T-cell (primary cell): ENCODE results near the gene NAV2. TPM values are rescaled to one million over a fixed set of nuclear protein-coding genes. Genes with fewer than 3 reads are reported as not detected.
A peak's percentile ranks its signal among the peaks of the same experiment; 100 is the strongest.

Experiments used
- ATAC-seq, 4 experiments: fragments of 200-7000 bp in 3 of 4; fragments of 150-1000 bp in 1 of 4; cut with Tn5 transposase; replicated peaks in 1 of 4; 1 replicate in 3 of 4; 2 replicates in 1 of 4; pipeline ENCODE4 v1.10.0; 2021; ENCODE audit warnings: moderate library complexity in 3 of 4, mild to moderate bottlenecking in 2 of 4, moderate number of reproducible peaks in 1 of 4
- CTCF ChIA-PET, 2 donors: fragments of 300-600 bp; sonication (Branson Sonifier 250); formaldehyde crosslinking; loops; one replicate each; lab custom pipeline; 2022; ENCODE audit warnings: antibody characterized with exemption in 2 of 2; lab: Charles Lee
- POLR2A ChIA-PET, 2 donors: fragments of 300-600 bp; sonication (Branson Sonifier 250); formaldehyde crosslinking; loops; one replicate each; lab custom pipeline; 2022; ENCODE audit warnings: antibody characterized with exemption in 2 of 2; lab: Charles Lee
- DNase-seq, 35 experiments: peaks; one replicate each; pipeline versions ENCODE4 v3.0.0 to v3.0.0-alpha.2; 2013 to 2023
- H3K27ac ChIP-seq: one replicate; pipeline ENCODE4 v1.5.1; 2013; ENCODE audit warnings: low read length
- H3K27me3 ChIP-seq, 2 experiments: replicated peaks in 1 of 2; 1 replicate in 1 of 2; 2 replicates in 1 of 2; pipeline versions ENCODE4 v1.6.1 to v1.7.0; 2013; ENCODE audit warnings: low read length in 1 of 2, mixed read lengths in 1 of 2; ENCODE audit not compliant: control insufficient read depth in 2 of 2, insufficient read depth in 2 of 2; ENCODE audit errors: extremely low read depth in 1 of 2
- H3K36me3 ChIP-seq, 2 donors: 1 replicate in 1 of 2; 2 replicates in 1 of 2; pipeline versions ENCODE4 v1.6.1 to v1.7.0; 2013; ENCODE audit warnings: low read length in 1 of 2; ENCODE audit not compliant: control insufficient read depth in 2 of 2, insufficient read depth in 1 of 2; ENCODE audit errors: extremely low read depth in 1 of 2
- H3K4me1 ChIP-seq, 2 experiments: 1 replicate in 1 of 2; 2 replicates in 1 of 2; pipeline versions ENCODE4 v1.6.1 to v1.7.0; 2013; ENCODE audit warnings: low read length in 2 of 2, mixed read lengths in 1 of 2; ENCODE audit not compliant: insufficient read depth in 2 of 2, control insufficient read depth in 1 of 2; ENCODE audit errors: extremely low read depth in 1 of 2
- H3K4me3 ChIP-seq, 2 donors: 1 replicate in 1 of 2; 2 replicates in 1 of 2; pipeline versions ENCODE4 v1.5.1 to v1.7.0; 2013; ENCODE audit warnings: mild to moderate bottlenecking in 2 of 2, low read length in 1 of 2, moderate library complexity in 1 of 2; ENCODE audit not compliant: control insufficient read depth in 1 of 2; ENCODE audit errors: extremely low read depth in 1 of 2
- H3K9me3 ChIP-seq: 2 replicates; pipeline ENCODE4 v1.7.0; 2013
- H3K27ac Mint-ChIP-seq, 2 donors: one replicate each; pipeline ENCODE4 v1.8.0; 2020 to 2021; ENCODE audit warnings: mild to moderate bottlenecking in 2 of 2, mixed read lengths in 2 of 2
- H3K27me3 Mint-ChIP-seq, 2 donors: one replicate each; pipeline ENCODE4 v1.8.0; 2021 to 2022; ENCODE audit warnings: mixed read lengths in 2 of 2
- H3K36me3 Mint-ChIP-seq: one replicate; pipeline ENCODE4 v1.8.0; 2021; ENCODE audit warnings: mixed read lengths
- H3K4me1 Mint-ChIP-seq, 3 donors: one replicate each; pipeline ENCODE4 v1.8.0; 2020 to 2022; ENCODE audit warnings: mixed read lengths in 3 of 3, mild to moderate bottlenecking in 1 of 3
- H3K4me3 Mint-ChIP-seq, 3 donors: one replicate each; pipeline ENCODE4 v1.8.0; 2020 to 2022; ENCODE audit warnings: mild to moderate bottlenecking in 3 of 3, mixed read lengths in 3 of 3, moderate library complexity in 3 of 3
- H3K9me3 Mint-ChIP-seq, 3 donors: one replicate each; pipeline ENCODE4 v1.8.0; 2020 to 2022; ENCODE audit warnings: mixed read lengths in 3 of 3
- WGBS: methylation state at CpG from one replicate; pipeline ENCODE4 v1.1.5; 2013; ENCODE audit warnings: missing lambda C conversion rate; ENCODE audit not compliant: insufficient coverage; 5-methylcytosine and 5-hydroxymethylcytosine counted together
- total RNA-seq, 35 experiments: library from RNA in 6 of 35; stranded (reverse) in 6 of 35; fragments of 120-200 nt in 1 of 35; gene quantifications; one replicate each; pipeline versions ENCODE4 v1.2.1 to v1.2.4 and lab custom pipeline; 2013 to 2026

NAV2 gene
- total RNA-seq, 5 donors from 2014 or later (not counting 1 experiment from before 2014, with no cell fraction given): 0.55 to 3.0 (median 1.8) TPM

DNA sequence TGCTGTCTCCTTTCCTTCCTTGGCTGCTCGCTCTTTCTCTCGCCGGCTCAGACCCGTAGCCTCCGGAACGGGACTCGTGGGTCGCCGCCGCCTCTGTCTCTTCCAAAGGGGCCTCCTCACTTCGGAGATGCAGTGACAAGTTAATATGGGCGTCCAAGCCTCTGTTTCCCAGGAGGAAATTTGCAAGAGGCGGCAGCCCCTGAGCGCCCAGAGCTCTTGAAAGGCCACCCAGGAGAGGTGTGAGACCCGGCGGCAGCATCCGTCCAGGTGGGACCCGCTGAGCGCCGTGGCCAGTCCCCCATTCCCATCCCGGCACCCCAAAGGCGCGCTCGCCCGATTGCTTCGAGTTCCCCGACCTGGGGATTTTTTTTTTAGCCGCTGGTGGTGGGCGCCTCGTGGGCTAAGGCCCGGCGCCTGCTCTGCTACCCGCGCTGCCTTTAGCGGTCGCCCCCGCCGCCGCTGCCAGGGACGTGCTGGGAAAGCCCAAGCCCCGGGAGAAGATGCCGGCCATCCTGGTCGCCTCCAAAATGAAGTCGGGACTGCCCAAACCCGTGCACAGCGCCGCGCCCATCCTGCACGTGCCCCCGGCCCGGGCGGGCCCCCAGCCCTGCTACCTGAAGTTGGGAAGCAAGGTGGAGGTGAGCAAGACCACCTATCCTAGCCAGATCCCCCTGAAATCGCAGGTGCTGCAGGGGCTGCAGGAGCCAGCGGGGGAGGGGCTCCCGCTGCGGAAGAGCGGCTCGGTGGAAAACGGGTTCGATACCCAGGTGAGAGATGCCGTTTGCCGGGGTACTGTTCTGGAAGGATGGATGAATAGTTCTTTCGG lies 772 bp downstream of the NAV2 start:
- peaks cover 5 to 42% of the 10 kb centered on the region in 2 experiments for H3K27me3 ChIP-seq
- H3K4me3 ChIP-seq: peak overlapping the region; percentile 60 to 71
- DNase-seq: no peak
- no peaks in the 10 kb centered on the region for H3K36me3 ChIP-seq
- peaks cover 3 to 29% of the 10 kb centered on the region in 2 experiments for H3K4me1 ChIP-seq
- peak in 3 of 4 experiments; percentile 24 to 37 (median 29) for ATAC-seq
- WGBS: 3% methylated on average over 59 of the region's 63 CpGs
- H3K9me3 Mint-ChIP-seq: no peaks in the 10 kb centered on the region
- H3K27ac ChIP-seq: no peak overlapping the region
- H3K27me3 Mint-ChIP-seq: peaks cover 33 to 34% of the 10 kb centered on the region in 2 donors
- H3K36me3 Mint-ChIP-seq: no peaks in the 10 kb centered on the region
- H3K4me1 Mint-ChIP-seq: peaks cover 22 to 27% (median 25%) of the 10 kb centered on the region in 3 donors
- ChIA-PET POLR2A (interaction anchor here in 1 of 2 donors (0.7 kb wide), 1 partner anchor 154 kb away, joined by 3 read pairs; no protein-coding TSS in a partner anchor), CTCF (no interaction called here)
- H3K4me3 Mint-ChIP-seq: peak overlapping the region; percentile 84 to 94 (median 88)
- no peak overlapping the region for H3K27ac Mint-ChIP-seq
- no peaks in the 10 kb centered on the region for H3K9me3 ChIP-seq

DNA sequence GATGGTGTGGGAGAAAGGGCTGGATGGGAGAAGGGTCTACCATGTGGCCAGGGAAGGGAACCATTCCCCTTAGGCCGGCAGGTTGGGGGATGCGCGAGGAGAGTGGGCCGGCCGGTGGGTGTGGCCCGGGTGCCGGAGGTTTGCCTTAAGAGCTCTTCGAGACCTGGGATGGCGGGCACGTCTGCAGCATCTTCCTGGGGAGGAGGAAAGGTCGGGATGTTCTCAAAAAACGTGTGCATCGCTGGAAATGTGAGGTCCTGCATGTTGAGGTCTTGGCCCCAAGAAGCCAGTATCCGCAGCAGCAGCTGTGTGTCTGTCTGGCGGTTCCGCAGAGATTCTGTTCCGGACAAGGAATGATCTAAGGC lies 1.4 kb downstream of the NAV2 start:
- peaks cover 22 to 27% (median 25%) of the 10 kb centered on the region in 3 donors for H3K4me1 Mint-ChIP-seq
- ChIA-PET CTCF (no interaction called here), POLR2A (interaction anchor here in 1 of 2 donors (0.7 kb wide), 1 partner anchor 155 kb away, joined by 3 read pairs; no protein-coding TSS in a partner anchor)
- peak overlapping the region; percentile 84 to 94 (median 88) for H3K4me3 Mint-ChIP-seq
- H3K9me3 ChIP-seq: no peaks in the 10 kb centered on the region
- WGBS: 5% methylated on average over 17 of the region's 17 CpGs
- H3K9me3 Mint-ChIP-seq: no peaks in the 10 kb centered on the region
- peak in 2 of 35 experiments; percentile 15 for DNase-seq
- H3K36me3 ChIP-seq: no peaks in the 10 kb centered on the region
- H3K27me3 ChIP-seq: peaks cover 5 to 42% of the 10 kb centered on the region in 2 experiments
- peak overlapping the region; percentile 60 to 71 for H3K4me3 ChIP-seq
- no peak overlapping the region for H3K27ac ChIP-seq
- ATAC-seq: no peak
- no peaks in the 10 kb centered on the region for H3K36me3 Mint-ChIP-seq
- H3K27me3 Mint-ChIP-seq: peaks cover 33 to 34% of the 10 kb centered on the region in 2 donors
- H3K4me1 ChIP-seq: peaks cover 3 to 29% of the 10 kb centered on the region in 2 experiments
- H3K27ac Mint-ChIP-seq: no peak overlapping the region

DNA sequence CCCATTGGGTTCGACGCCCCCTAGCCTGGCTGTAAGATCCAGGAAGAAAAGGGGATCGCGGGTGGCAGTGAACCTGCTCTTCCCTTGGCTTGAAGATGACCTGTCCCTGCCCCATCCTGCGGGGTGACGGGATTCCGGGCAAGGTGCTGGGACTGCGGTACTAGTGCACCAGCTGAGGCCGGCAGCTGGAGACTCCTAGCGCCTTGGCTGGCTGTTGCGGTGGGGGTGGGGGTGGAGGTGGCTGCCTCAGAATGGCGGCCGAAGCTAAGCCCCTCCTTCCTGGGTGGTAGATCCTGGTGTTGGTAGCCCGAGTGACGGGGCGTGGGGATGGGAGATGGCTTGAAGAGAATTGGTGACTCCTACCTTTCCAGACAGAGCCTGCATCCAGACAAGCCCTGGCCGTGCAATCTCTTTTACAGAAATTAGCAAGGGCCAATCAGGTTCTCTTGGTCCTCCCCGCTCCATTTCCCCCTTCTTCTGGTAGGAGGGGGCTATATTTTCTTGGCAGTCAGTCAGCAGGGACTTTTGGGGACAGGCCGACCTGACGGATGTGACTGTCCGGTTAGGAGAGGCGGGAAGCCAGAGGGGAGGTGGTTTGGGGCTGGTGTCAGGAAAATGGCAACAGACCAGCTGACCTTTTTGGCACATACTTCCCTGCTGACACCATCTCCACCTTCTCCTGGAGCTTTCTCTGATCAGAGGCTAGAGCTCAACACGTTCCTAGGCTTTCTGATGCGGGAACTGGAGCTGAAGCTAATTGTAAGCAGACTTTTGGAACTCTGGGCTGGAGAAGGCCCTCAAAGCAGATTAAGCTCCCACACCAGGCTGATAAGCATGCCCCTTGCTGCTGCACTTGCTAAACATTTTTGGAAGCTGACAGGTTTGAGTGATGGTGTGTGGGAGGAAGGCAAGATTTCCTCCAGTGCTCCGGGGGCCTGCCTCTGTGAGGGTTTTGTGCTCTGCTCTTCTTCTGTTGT lies 2.0 kb downstream of the NAV2 start:
- H3K4me1 ChIP-seq: peaks cover 3 to 29% of the 10 kb centered on the region in 2 experiments
- Mint-ChIP-seq H3K27ac (no peak overlapping the region), H3K27me3 (peaks cover 33 to 38% of the 10 kb centered on the region in 2 donors), H3K4me1 (peaks cover 22 to 27% (median 25%) of the 10 kb centered on the region in 3 donors), H3K36me3 (no peaks in the 10 kb centered on the region), H3K9me3 (no peaks in the 10 kb centered on the region), H3K4me3 (peak overlapping the region; percentile 84 to 94 (median 88))
- H3K27me3 ChIP-seq: peaks cover 5 to 42% of the 10 kb centered on the region in 2 experiments
- ATAC-seq (no peak), DNase-seq (peak in 1 of 35 experiments; percentile 6)
- H3K9me3 ChIP-seq: no peaks in the 10 kb centered on the region
- peak overlapping the region; percentile 60 to 71 for H3K4me3 ChIP-seq
- WGBS: 16% methylated on average over 10 of the region's 25 CpGs
- no peak overlapping the region for H3K27ac ChIP-seq
- ChIA-PET POLR2A (interaction anchor here in 1 of 2 donors (0.7 kb wide), 1 partner anchor 155 kb away, joined by 3 read pairs; no protein-coding TSS in a partner anchor), CTCF (interaction anchor here in 1 of 2 donors (0.6 kb wide), 1 partner anchor 143 kb away, joined by 3 read pairs; no protein-coding TSS in a partner anchor)
- H3K36me3 ChIP-seq: no peaks in the 10 kb centered on the region

DNA sequence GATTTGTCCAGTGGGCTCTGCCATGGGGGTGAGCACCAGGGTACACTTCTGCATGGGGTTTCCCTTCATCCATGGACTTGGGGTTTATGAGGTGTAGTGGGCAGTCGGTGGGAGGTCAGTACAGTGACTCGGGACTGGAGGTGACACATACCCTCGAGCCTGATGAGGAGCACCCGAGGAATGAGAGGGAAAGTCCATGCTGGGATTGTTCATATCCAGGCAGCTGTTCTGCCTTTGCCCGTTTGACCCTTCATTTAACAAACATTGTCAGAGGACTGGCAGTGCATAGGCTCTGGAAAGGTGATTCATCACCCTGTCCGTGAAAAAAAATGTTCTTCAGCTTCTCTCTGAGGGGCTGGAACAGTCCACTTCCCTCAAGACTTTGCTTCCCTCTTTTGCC lies 2.7 kb downstream of the NAV2 start:
- no peak for DNase-seq
- peaks cover 3 to 29% of the 10 kb centered on the region in 2 experiments for H3K4me1 ChIP-seq
- peak overlapping the region in 2 of 3 donors; percentile 35 to 94 for H3K4me3 Mint-ChIP-seq
- peaks cover 5 to 42% of the 10 kb centered on the region in 2 experiments for H3K27me3 ChIP-seq
- H3K4me3 ChIP-seq: no peak overlapping the region
- peaks cover 33 to 38% of the 10 kb centered on the region in 2 donors for H3K27me3 Mint-ChIP-seq
- H3K36me3 ChIP-seq: no peaks in the 10 kb centered on the region
- ChIA-PET POLR2A (no interaction called here), CTCF (no interaction called here)
- no peak overlapping the region for H3K27ac ChIP-seq
- 55% methylated on average over 5 of the region's 6 CpGs for WGBS
- no peaks in the 10 kb centered on the region for H3K9me3 ChIP-seq
- H3K36me3 Mint-ChIP-seq: no peaks in the 10 kb centered on the region
- no peaks in the 10 kb centered on the region for H3K9me3 Mint-ChIP-seq
- H3K27ac Mint-ChIP-seq: no peak overlapping the region
- peaks cover 22 to 27% (median 25%) of the 10 kb centered on the region in 3 donors for H3K4me1 Mint-ChIP-seq
- ATAC-seq: no peak

DNA sequence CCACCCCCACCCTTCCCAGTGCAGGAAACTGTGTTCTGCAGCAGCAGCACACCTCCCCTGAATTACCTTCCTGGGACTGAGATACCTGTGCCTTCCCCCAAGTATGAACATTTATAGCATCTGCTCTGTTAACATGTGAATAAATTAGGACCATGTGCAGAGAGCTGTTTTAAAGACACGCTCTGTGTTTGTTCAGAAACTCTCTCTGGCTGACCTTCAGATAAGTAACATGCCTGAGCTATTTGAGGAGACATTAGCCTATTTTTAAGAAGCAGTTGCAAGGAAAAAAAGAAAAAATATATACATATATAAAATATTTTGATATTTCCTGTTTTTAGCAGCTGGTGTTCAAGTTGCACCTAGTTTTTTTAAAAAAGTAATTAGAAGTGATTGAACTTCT lies 5.4 kb downstream of the NAV2 start:
- DNase-seq (no peak), ATAC-seq (no peak)
- Histone ChIP-seq H3K9me3 (no peaks in the 10 kb centered on the region), H3K27ac (no peak overlapping the region), H3K27me3 (peaks cover 5 to 33% of the 10 kb centered on the region in 2 experiments), H3K4me1 (peaks cover 3 to 28% of the 10 kb centered on the region in 2 experiments), H3K36me3 (no peaks in the 10 kb centered on the region), H3K4me3 (no peak overlapping the region)
- WGBS: no CpG with 5 or more reads among the region's 1 CpG
- no peak overlapping the region for H3K4me3 Mint-ChIP-seq
- H3K9me3 Mint-ChIP-seq: no peaks in the 10 kb centered on the region
- H3K27me3 Mint-ChIP-seq: peaks cover 30 to 38% of the 10 kb centered on the region in 2 donors
- H3K36me3 Mint-ChIP-seq: no peaks in the 10 kb centered on the region
- H3K4me1 Mint-ChIP-seq: peaks cover 19 to 30% (median 30%) of the 10 kb centered on the region in 3 donors
- ChIA-PET POLR2A (no interaction called here), CTCF (interaction anchor here (0.6 to 0.7 kb wide), 2 partner anchors 158 kb away, joined by 3 to 5 read pairs; no protein-coding TSS in a partner anchor)
- no peak overlapping the region for H3K27ac Mint-ChIP-seq
